HepG2 (cell line): ENCODE data around the gene CREBRF. TPM values are rescaled to one million over a fixed set of nuclear protein-coding genes. Genes with fewer than 3 reads are reported as not detected.

Source experiments
- ATAC-seq: fragments of 200-7000 bp; cut with Tn5 transposase; 3 replicates; pipeline ENCODE4 v1.9.1; 2020; ENCODE audit warnings: mild to moderate bottlenecking, moderate library complexity
- BruUV-seq: library from RNA; stranded (reverse); fragments of 400-500 nt; replicated peaks from 2 replicates; lab custom pipeline; 2021; lab: Mats Ljungman, UMichigan
- CTCF ChIA-PET: fragments of 300-600 bp; formaldehyde crosslinking; extraction: SDS; loops from one replicate; lab custom pipeline; 2021; ENCODE audit warnings: low total read pairs, inconsistent platforms, low intra/inter-chr PET ratio; lab: Yijun Ruan, JAX
- POLR2A ChIA-PET: fragments of 350-600 bp; sonication (Branson Sonifier 250); formaldehyde crosslinking; loops from one replicate; lab custom pipeline; 2020; ENCODE audit warnings: antibody characterized with exemption, inconsistent platforms; lab: Yijun Ruan, JAX
- DNase-seq: peaks from one replicate; pipeline ENCODE4 v3.0.0-alpha.2; 2015; ENCODE audit warnings: low spot score
- FAIRE-seq: peaks from 3 replicates; lab custom pipeline; 2011; peaks lifted over from hg19 to GRCh38; lab: Jason Lieb, UNC
- H2AFZ ChIP-seq: one replicate; pipeline ENCODE4 v1.6.1; 2011; ENCODE audit warnings: low read length, inconsistent platforms
- H3K27ac ChIP-seq: fragments of 300-600 bp; 3 replicates; pipeline ENCODE4 v1.8.0; 2011; ENCODE audit warnings: mixed run types, mild to moderate bottlenecking, mixed read lengths, low read length, inconsistent platforms; ENCODE audit not compliant: insufficient read depth; ENCODE audit errors: extremely low read length
- H3K27me3 ChIP-seq, 2 experiments: fragments of 200-600 bp in 1 of 2; 2 replicates in 1 of 2; 3 replicates in 1 of 2; pipeline versions ENCODE4 v1.6.0 to v1.8.0; 2011; ENCODE audit warnings: low read length in 2 of 2, mild to moderate bottlenecking in 2 of 2, moderate library complexity in 2 of 2, inconsistent platforms in 1 of 2; ENCODE audit not compliant: insufficient read depth in 2 of 2, control insufficient read depth in 1 of 2
- H3K36me3 ChIP-seq, 2 experiments: fragments of 200-600 bp in 1 of 2; replicated peaks in 1 of 2; 2 replicates in 1 of 2; 3 replicates in 1 of 2; pipeline versions ENCODE4 v1.5.1 to v1.8.0; 2011; ENCODE audit warnings: low read length in 2 of 2, inconsistent platforms in 1 of 2; ENCODE audit not compliant: insufficient read depth in 2 of 2, control insufficient read depth in 1 of 2
- H3K4me1 ChIP-seq: 2 replicates; pipeline ENCODE4 v1.5.1; 2012; ENCODE audit warnings: low read length, inconsistent platforms; ENCODE audit not compliant: insufficient read depth
- H3K4me2 ChIP-seq: 2 replicates; pipeline ENCODE4 v1.6.0; 2011; ENCODE audit warnings: low read depth, low read length, inconsistent platforms
- H3K4me3 ChIP-seq, 3 experiments: fragments of 200-600 bp in 1 of 3; sonication (generic), shearing (Covaris generic) in 1 of 3; replicated peaks in 1 of 3; 2 replicates each; pipeline ENCODE4 v1.5.1; 2011 to 2016; ENCODE audit warnings: low read length in 3 of 3, inconsistent platforms in 2 of 3, low read depth in 2 of 3, mild to moderate bottlenecking in 2 of 3, control low read depth in 1 of 3, mixed read lengths in 1 of 3; ENCODE audit not compliant: insufficient read depth in 1 of 3
- H3K79me2 ChIP-seq: one replicate; pipeline ENCODE4 v1.6.1; 2011; ENCODE audit warnings: low read length, inconsistent platforms; ENCODE audit not compliant: insufficient read depth
- H3K9ac ChIP-seq: 2 replicates; pipeline ENCODE4 v1.6.0; 2011; ENCODE audit warnings: mild to moderate bottlenecking, low read depth, low read length, inconsistent platforms; ENCODE audit not compliant: insufficient read depth
- H3K9me3 ChIP-seq: 2 replicates; pipeline ENCODE4 v1.5.1; 2012; ENCODE audit warnings: mild to moderate bottlenecking, low read length
- H4K20me1 ChIP-seq: 2 replicates; pipeline ENCODE4 v1.6.0; 2011; ENCODE audit warnings: inconsistent platforms, mild to moderate bottlenecking, low read length, moderate library complexity; ENCODE audit not compliant: insufficient read depth
- AFF4 ChIP-seq: sonication (generic); formaldehyde crosslinking; IDR thresholded peaks from 2 replicates; pipeline ENCODE4 v1.4.0; 2020; ENCODE audit warnings: missing genetic modification reagents
- AGO1 ChIP-seq: fragments of 200-400 bp; formaldehyde crosslinking; IDR thresholded peaks from 2 replicates; pipeline ENCODE4 v1.6.1; 2017; ENCODE audit warnings: mild to moderate bottlenecking, low read depth, low read length, moderate library complexity; ENCODE audit not compliant: poor library complexity, severe bottlenecking
- ASH2L ChIP-seq: fragments of 300-600, 200-600 bp; sonication (generic); IDR thresholded peaks from 2 replicates; pipeline ENCODE4 v1.7.0; 2017; ENCODE audit warnings: low read depth, mild to moderate bottlenecking, moderate library complexity, mixed read lengths, low read length; ENCODE audit not compliant: insufficient read length
- MEIS1 ChIP-seq: sonication (generic); formaldehyde crosslinking; IDR thresholded peaks from 2 replicates; pipeline ENCODE4 v1.9.0; 2021; ENCODE audit warnings: mild to moderate bottlenecking, missing genetic modification reagents, moderate library complexity, borderline replicate concordance
- NFYB ChIP-seq: sonication (generic); formaldehyde crosslinking; IDR thresholded peaks from 2 replicates; pipeline ENCODE4 v1.4.0; 2020; ENCODE audit warnings: missing genetic modification reagents
- NR2C2 ChIP-seq: sonication (generic); formaldehyde crosslinking; IDR thresholded peaks from 2 replicates; pipeline ENCODE4 v1.4.0; 2020; ENCODE audit warnings: missing genetic modification reagents, mild to moderate bottlenecking, moderate library complexity, borderline replicate concordance
- PBX2 ChIP-seq: IDR thresholded peaks from 2 replicates; pipeline ENCODE4 v1.6.1; 2016; ENCODE audit warnings: control low read depth
- TOE1 ChIP-seq: sonication (generic); formaldehyde crosslinking; IDR thresholded peaks from 2 replicates; pipeline ENCODE4 v1.4.0; 2020; ENCODE audit warnings: mild to moderate bottlenecking, missing genetic modification reagents
- ZBTB39 ChIP-seq: sonication (generic); formaldehyde crosslinking; IDR thresholded peaks from 2 replicates; pipeline ENCODE4 v1.5.0; 2020; ENCODE audit warnings: missing genetic modification reagents
- ZNF281 ChIP-seq: sonication (generic); formaldehyde crosslinking; IDR thresholded peaks from 2 replicates; pipeline ENCODE4 v1.4.0; 2020; ENCODE audit warnings: missing genetic modification reagents, borderline replicate concordance
- ZNF784 ChIP-seq: sonication (generic); formaldehyde crosslinking; IDR thresholded peaks from 2 replicates; pipeline ENCODE4 v1.5.1; 2020; ENCODE audit warnings: missing genetic modification reagents, mild to moderate bottlenecking, borderline replicate concordance
- WGBS: methylation state at CpG from one replicate; pipeline ENCODE4 v1.1.6; 2017; ENCODE audit warnings: low lambda C conversion rate; 5-methylcytosine and 5-hydroxymethylcytosine counted together
- in situ Hi-C: cut with HindIII; loops from 2 replicates; pipeline ENCODE4 v1.10.0; 2017; ENCODE audit warnings: low pct_unique_long_range_greater_than_20kb; ENCODE audit not compliant: extremely low pct_ligation_motif_present
- intact Hi-C: fragments of 100-400 bp; cut with micrococcal nuclease; formaldehyde crosslinking; loops from one replicate; pipeline ENCODE4 v1.10.0; 2022; ENCODE audit not compliant: unreplicated experiment
- polyA plus RNA-seq, 8 experiments: library from polyadenylated mRNA; depleted of rRNA in 3 of 8; stranded (reverse) in 7 of 8; unstranded in 1 of 8; fragments of >200 nt; fragmentation: Illumina TruSeq in 4 of 8; extraction: Trizol in 4 of 8; gene quantifications; 2 replicates each; pipeline versions ENCODE4 v1.2.1 to v1.2.3, GENCODE V29; 2011 to 2016; ENCODE audit warnings: low read depth in 4 of 8, missing spikeins in 1 of 8, mixed read lengths in 1 of 8; ENCODE audit not compliant: insufficient read depth in 1 of 8
- total RNA-seq, 5 experiments: library from RNA; depleted of rRNA; stranded (reverse); fragments of >200 nt; fragmentation: Illumina TruSeq; extraction: Trizol; gene quantifications; 2 replicates each; pipeline ENCODE4 v1.2.3, GENCODE V29; 2016; ENCODE audit warnings: low read depth in 1 of 5

Gene CREBRF
- total and polyA plus RNA-seq, 2 of the 13 experiments (the other 11 are each of a cell fraction or from before 2014, with no cell fraction given) = 4.5 to 10.2 TPM

- BruUV-seq = no TSS peak
- no peaks in the 10 kb centered on the region for H3K9me3 ChIP-seq
- peak overlapping the region; percentile 75 for H3K4me2 ChIP-seq
- H3K79me2 ChIP-seq = peaks cover 43% of the 10 kb centered on the region
- no peak for FAIRE-seq
- intact Hi-C loops = loop anchor here (5.0 kb wide), 1 partner anchor 33 kb away; the partner anchor contains the start of gene ATP6V0E1
- no peak overlapping the region for H2AFZ ChIP-seq
- H3K4me3 ChIP-seq = 0 out of 6 replicates have a peak overlapping the region, but pooled peaks of 1 of the 3 experiments have one; percentile 6
- H3K27ac ChIP-seq = peak overlapping the region; percentile 71
- H3K9ac ChIP-seq = 0 out of 2 replicates have a peak overlapping the region, but pooled peaks have one; percentile 17
- peaks cover 72% of the 10 kb centered on the region for H3K4me1 ChIP-seq
- no peaks in the 10 kb centered on the region for H3K27me3 ChIP-seq
- ChIA-PET CTCF (no interaction called here), POLR2A (interaction anchor here (0.8 to 2.3 kb wide), 2 partner anchors 31 to 42 kb away, joined by 6 to 8 read pairs; partner anchors contain the start of gene ATP6V0E1)
- no peaks in the 10 kb centered on the region for H4K20me1 ChIP-seq
- peaks cover 0 to 4% of the 10 kb centered on the region in 2 experiments; a peak in 2 of 5 replicates for H3K36me3 ChIP-seq
- 21% methylated on average over 2 of the region's 2 CpGs for WGBS
- DNase-seq = no peak
- in situ Hi-C loops = loop anchor here (5.0 kb wide), 1 partner anchor 42 kb away; the partner anchor contains the start of gene CREBRF
- ATAC-seq = peak; percentile 59
- peak; percentile 18; the same call in 1 of the 2 replicates for TF ChIP-seq ZNF281 (CRISPR knock-in tag)
- 0 out of 2 replicates have a peak, but pooled peaks have one; percentile 1 for TF ChIP-seq MEIS1 (CRISPR knock-in tag)
- TF ChIP-seq NR2C2 (CRISPR knock-in tag) = 0 out of 2 replicates have a peak, but pooled peaks have one; percentile 9
- TF ChIP-seq TOE1 (CRISPR knock-in tag) = no peak
- no peak for TF ChIP-seq AGO1
- peak; percentile 73 for TF ChIP-seq PBX2
- TF ChIP-seq AFF4 (CRISPR knock-in tag) = no peak
- 0 out of 2 replicates have a peak, but pooled peaks have one; percentile 22 for TF ChIP-seq NFYB (CRISPR knock-in tag)
- TF ChIP-seq ZBTB39 (CRISPR knock-in tag) = no peak
- 0 out of 2 replicates have a peak, but pooled peaks have one; percentile 44 for TF ChIP-seq ZNF784 (CRISPR knock-in tag)
- peak; percentile 20 for TF ChIP-seq ASH2L
Measured at GRCh38 chr5:173015192-173015591, 41.0 kb upstream of the CREBRF start.
